Ascending aorta (tissue), 2 donors: ENCODE measurements around the gene SAMM50. TPM values are rescaled to one million over a fixed set of nuclear protein-coding genes. Genes with fewer than 3 reads are reported as not detected.

Source experiments
- DNase-seq, 2 donors: peaks; one replicate each; pipeline ENCODE4 v3.0.0-alpha.2; 2019; ENCODE audit warnings: low spot score in 2 of 2
- H3K27ac ChIP-seq, 2 donors: fragments of 200-600 bp; sonication (generic); one replicate each; pipeline ENCODE4 v1.5.1; 2016 to 2017; ENCODE audit warnings: mild to moderate bottlenecking in 1 of 2
- H3K27me3 ChIP-seq: fragments of 200-600 bp; sonication (generic); one replicate; pipeline ENCODE4 v1.5.1; 2017
- H3K36me3 ChIP-seq, 2 donors: fragments of 200-600 bp; sonication (generic); one replicate each; pipeline ENCODE4 v1.5.1; 2016
- H3K4me1 ChIP-seq, 2 donors: fragments of 200-600 bp; sonication (generic); one replicate each; pipeline ENCODE4 v1.5.1; 2016 to 2017; ENCODE audit warnings: mild to moderate bottlenecking in 1 of 2
- H3K4me3 ChIP-seq, 2 donors: fragments of 200-600 bp; sonication (generic); one replicate each; pipeline ENCODE4 v1.5.1; 2016 to 2017; ENCODE audit warnings: mild to moderate bottlenecking in 1 of 2
- H3K9me3 ChIP-seq, 2 donors: fragments of 200-600 bp; sonication (generic); one replicate each; pipeline ENCODE4 v1.5.1; 2016
- intact Hi-C: fragments of 100-400 bp; cut with DNase I; formaldehyde crosslinking; loops from one replicate; pipeline ENCODE4 v1.15.1; 2023
- total RNA-seq: library from RNA; depleted of rRNA; stranded (reverse); fragments of >200 nt; gene quantifications from one replicate; pipeline ENCODE4 v1.1.0, GENCODE V29; 2016
- TF ChIP-seq, protein P1 (sequence below), 3 experiments: fragments of 200-600 bp in 2 of 3; fragments of 450-650 bp in 1 of 3; sonication (generic) in 2 of 3; IDR thresholded peaks; one replicate each; pipeline ENCODE4 v1.5.1; 2016 to 2019; ENCODE audit warnings: antibody characterized with exemption in 3 of 3, mild to moderate bottlenecking in 1 of 3, moderate library complexity in 1 of 3

SAMM50 gene
- total RNA-seq, 1 donor from 2014 or later: 23.6 TPM

DNA sequence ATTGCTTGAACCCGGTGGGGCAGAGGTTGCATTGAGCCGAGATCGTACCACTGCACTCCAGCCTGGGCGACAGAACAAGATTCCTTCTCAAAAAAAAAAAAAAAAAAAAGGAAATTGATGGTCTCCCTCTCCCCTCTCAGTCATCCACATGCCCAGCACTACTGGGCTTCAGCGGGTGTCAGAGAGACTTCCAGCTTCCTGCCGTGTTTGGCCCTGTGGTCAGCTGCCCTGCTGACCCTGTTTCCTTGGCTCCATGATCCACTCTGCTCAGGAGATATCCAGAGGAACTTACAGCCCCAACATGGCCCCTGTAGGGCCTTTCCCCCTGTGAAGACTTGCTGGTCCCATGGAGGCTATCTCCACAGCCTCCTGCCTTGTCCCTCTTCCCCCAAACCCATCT is 37.7 kb upstream of the SAMM50 start:
- TF ChIP-seq, protein P1, sequence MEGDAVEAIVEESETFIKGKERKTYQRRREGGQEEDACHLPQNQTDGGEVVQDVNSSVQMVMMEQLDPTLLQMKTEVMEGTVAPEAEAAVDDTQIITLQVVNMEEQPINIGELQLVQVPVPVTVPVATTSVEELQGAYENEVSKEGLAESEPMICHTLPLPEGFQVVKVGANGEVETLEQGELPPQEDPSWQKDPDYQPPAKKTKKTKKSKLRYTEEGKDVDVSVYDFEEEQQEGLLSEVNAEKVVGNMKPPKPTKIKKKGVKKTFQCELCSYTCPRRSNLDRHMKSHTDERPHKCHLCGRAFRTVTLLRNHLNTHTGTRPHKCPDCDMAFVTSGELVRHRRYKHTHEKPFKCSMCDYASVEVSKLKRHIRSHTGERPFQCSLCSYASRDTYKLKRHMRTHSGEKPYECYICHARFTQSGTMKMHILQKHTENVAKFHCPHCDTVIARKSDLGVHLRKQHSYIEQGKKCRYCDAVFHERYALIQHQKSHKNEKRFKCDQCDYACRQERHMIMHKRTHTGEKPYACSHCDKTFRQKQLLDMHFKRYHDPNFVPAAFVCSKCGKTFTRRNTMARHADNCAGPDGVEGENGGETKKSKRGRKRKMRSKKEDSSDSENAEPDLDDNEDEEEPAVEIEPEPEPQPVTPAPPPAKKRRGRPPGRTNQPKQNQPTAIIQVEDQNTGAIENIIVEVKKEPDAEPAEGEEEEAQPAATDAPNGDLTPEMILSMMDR (IDR thresholded peaks at IDR 0.05): no peak
- Histone ChIP-seq H3K4me3 (no peak overlapping the region), H3K4me1 (no peaks in the 10 kb centered on the region), H3K27ac (no peak overlapping the region), H3K9me3 (no peaks in the 10 kb centered on the region), H3K36me3 (no peaks in the 10 kb centered on the region), H3K27me3 (no peaks in the 10 kb centered on the region)
- peak in 1 of 2 donors; percentile 16 for DNase-seq
- intact Hi-C loops: no loop called here

DNA sequence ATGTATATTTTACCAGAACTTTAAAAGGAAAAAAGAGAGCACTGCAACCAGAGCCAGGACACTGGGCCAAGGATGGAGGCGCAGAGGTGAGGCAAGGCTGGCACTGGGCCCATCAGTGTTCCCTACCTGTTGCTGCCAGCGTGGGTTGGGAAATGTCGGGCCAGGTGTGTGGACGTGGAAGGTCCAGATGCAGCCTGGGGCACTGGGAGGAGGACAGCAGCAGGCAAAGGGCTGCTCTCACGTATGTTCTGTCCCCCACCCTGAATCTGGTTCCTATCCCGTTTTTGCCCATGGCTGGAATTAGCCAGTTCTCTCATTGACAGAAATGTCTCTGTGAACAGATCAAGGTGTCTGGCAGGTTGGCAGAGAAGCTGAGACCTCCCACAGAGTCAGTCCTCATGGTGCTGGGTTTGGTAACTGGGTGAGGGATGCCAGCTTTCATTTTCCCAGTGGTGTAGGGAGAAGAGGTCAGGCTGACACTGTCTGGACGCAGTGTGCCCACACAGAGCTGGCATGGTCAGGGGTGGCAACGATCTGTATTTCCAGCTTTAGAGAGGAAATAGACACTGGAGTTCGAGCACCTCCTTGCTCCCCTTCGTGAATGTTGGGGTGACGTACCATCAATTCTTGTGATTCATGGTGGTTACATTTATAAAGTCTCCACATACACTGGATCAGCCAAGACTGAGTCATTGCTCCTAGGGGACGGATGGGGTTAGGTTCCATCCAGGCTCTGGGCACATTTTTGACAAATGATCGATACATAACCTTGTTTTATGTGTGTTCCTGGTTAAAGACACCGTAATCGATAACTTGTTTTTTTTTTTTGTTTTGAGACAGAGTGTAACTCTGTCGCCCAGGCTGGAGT is 35.9 kb upstream of the SAMM50 start:
- H3K27ac ChIP-seq: no peak overlapping the region
- peaks cover 0 to 9% of the 10 kb centered on the region in 2 donors for H3K4me1 ChIP-seq
- intact Hi-C loops: no loop called here
- TF ChIP-seq, protein P1 (IDR thresholded peaks at IDR 0.05): no peak
- DNase-seq: no peak
- no peaks in the 10 kb centered on the region for H3K9me3 ChIP-seq
- no peaks in the 10 kb centered on the region for H3K36me3 ChIP-seq
- H3K27me3 ChIP-seq: peaks cover 7% of the 10 kb centered on the region
- H3K4me3 ChIP-seq: no peak overlapping the region

DNA sequence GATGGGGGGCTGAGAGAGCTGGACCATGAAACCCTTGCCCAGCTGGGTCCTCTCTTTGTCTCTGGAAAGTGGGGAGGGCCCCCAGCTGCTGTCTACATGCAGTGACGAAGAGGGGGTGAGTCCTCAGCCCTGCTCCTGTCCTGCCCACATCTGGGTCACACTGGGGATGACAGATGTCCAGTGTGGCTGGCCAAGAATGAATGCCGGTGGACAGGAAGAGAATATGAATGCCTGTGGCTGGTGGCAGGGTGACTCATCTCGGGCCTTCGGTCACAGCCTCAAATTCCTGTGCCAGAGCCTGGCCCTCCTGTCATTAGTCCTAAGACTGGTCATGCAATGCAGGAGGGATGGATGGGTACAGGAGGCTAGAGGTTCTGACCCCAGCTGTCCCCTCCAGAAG is 33.9 kb upstream of the SAMM50 start:
- TF ChIP-seq, protein P1 (IDR thresholded peaks at IDR 0.05): no peak
- DNase-seq: no peak
- H3K36me3 ChIP-seq: no peaks in the 10 kb centered on the region
- H3K27me3 ChIP-seq: peaks cover 14% of the 10 kb centered on the region
- H3K4me3 ChIP-seq: no peak overlapping the region
- no peaks in the 10 kb centered on the region for H3K9me3 ChIP-seq
- H3K4me1 ChIP-seq: peaks cover 0 to 9% of the 10 kb centered on the region in 2 donors
- H3K27ac ChIP-seq: no peak overlapping the region
- intact Hi-C loops: no loop called here

DNA sequence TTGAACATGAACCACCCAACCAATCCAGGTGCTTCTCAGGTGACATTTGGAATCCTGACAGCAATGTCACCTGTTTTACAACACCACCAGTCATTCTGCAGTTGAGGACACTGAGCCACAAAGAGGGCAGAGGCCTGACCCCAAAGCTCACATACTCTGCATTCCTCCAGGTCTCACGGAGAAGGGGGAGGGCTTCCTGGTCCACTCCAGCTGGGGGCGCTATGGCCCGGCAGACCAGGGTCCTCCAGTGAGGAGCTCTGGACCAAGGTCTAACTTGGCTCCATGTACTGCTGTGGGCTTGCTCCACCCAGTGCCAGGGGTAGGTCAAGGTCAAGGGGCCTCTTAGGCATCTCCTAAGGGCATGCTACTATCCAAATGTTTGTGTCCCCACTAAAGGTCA is 33.1 kb upstream of the SAMM50 start:
- Histone ChIP-seq H3K27me3 (peaks cover 14% of the 10 kb centered on the region), H3K36me3 (no peaks in the 10 kb centered on the region), H3K4me1 (peaks cover 0 to 9% of the 10 kb centered on the region in 2 donors), H3K27ac (no peak overlapping the region), H3K4me3 (no peak overlapping the region), H3K9me3 (no peaks in the 10 kb centered on the region)
- DNase-seq: no peak
- TF ChIP-seq, protein P1 (IDR thresholded peaks at IDR 0.05): no peak
- intact Hi-C loops: no loop called here

DNA sequence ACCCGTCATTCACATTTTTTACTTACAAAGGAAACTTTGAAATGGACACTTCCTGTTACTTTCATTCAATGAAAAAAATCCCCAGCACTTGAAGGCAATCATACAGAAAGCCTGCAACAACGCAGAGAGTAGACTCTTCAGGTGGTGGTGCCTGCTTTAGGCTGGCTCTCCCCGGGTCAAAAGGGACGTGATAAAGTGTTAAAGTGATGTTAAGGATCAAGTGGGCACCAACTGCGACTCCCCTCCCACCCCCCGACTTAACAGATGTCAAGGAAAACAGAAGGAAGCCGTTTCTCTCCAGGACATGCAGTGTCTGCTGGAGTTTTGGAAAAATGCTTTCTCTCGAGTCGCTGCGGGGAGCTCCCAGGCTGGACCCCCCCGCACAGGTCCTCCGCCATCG is 32.1 kb upstream of the SAMM50 start:
- TF ChIP-seq, protein P1 (IDR thresholded peaks at IDR 0.05): no peak
- Histone ChIP-seq H3K9me3 (no peaks in the 10 kb centered on the region), H3K27me3 (peaks cover 14% of the 10 kb centered on the region), H3K36me3 (no peaks in the 10 kb centered on the region), H3K4me3 (peak overlapping the region; percentile 55 to 76), H3K27ac (no peak overlapping the region), H3K4me1 (peaks cover 0 to 9% of the 10 kb centered on the region in 2 donors)
- no peak for DNase-seq
- intact Hi-C loops: no loop called here
